Germinal center (tissue), 1 donor: ENCODE measurements around the gene CPLX3.
A peak's percentile ranks its signal among the peaks of the same experiment; 100 is the strongest.

Source experiments
- DNase-seq: peaks from one replicate; pipeline ENCODE4 v3.0.0; 2012; ENCODE audit warnings: mixed read lengths, low spot score

CPLX3 gene

GRCh38 chr15:74802290-74802689 is 24.1 kb upstream of the CPLX3 start:
- DNase-seq: no peak

GRCh38 chr15:74802862-74803447 is 23.5 kb upstream of the CPLX3 start:
- DNase-seq: no peak

- no peak for DNase-seq
Observed at GRCh38 chr15:74804935-74805334, 21.5 kb upstream of the CPLX3 start.

- no peak for DNase-seq
Observed at GRCh38 chr15:74807282-74807681, 19.1 kb upstream of the CPLX3 start.

- DNase-seq: no peak
Observed at GRCh38 chr15:74808078-74808839, 18.2 kb upstream of the CPLX3 start.

- DNase-seq: no peak
Observed at GRCh38 chr15:74808840-74809229, 17.6 kb upstream of the CPLX3 start.

- DNase-seq: no peak
Observed at GRCh38 chr15:74809242-74809641, 17.2 kb upstream of the CPLX3 start.

GRCh38 chr15:74809956-74810355 is 16.5 kb upstream of the CPLX3 start:
- no peak for DNase-seq

GRCh38 chr15:74812533-74812932 is 13.9 kb upstream of the CPLX3 start, which contains the start of gene LMAN1L:
LMAN1L (plus strand) TSS chr15:74812835; CDS start chr15:74812855, 20 bp downstream.
- no peak for DNase-seq

- no peak for DNase-seq
Observed at GRCh38 chr15:74815121-74815934, 11.1 kb upstream of the CPLX3 start.

GRCh38 chr15:74815961-74816360 is 10.5 kb upstream of the CPLX3 start:
- no peak for DNase-seq

- DNase-seq: no peak
Observed at GRCh38 chr15:74816624-74817369, 9.6 kb upstream of the CPLX3 start.

- DNase-seq: no peak
Observed at GRCh38 chr15:74817370-74817737, 9.1 kb upstream of the CPLX3 start.

GRCh38 chr15:74820056-74820455 is 6.4 kb upstream of the CPLX3 start:
- DNase-seq: no peak

- peak; percentile 90 for DNase-seq
Observed at GRCh38 chr15:74821091-74821789, 5.2 kb upstream of the CPLX3 start.

- DNase-seq: no peak
Observed at GRCh38 chr15:74821790-74822158, 4.7 kb upstream of the CPLX3 start.

GRCh38 chr15:74822233-74822632 is 4.2 kb upstream of the CPLX3 start:
- no peak for DNase-seq

- no peak for DNase-seq
Observed at GRCh38 chr15:74823324-74823723, 3.1 kb upstream of the CPLX3 start.

- no peak for DNase-seq
Observed at GRCh38 chr15:74824976-74825375, 1.5 kb upstream of the CPLX3 start.

GRCh38 chr15:74825866-74826265 is 561 bp upstream of the CPLX3 start:
- no peak for DNase-seq

- no peak for DNase-seq
Observed at GRCh38 chr15:74826921-74827320, 494 bp downstream of the CPLX3 start.

GRCh38 chr15:74827614-74828013 is 1.2 kb downstream of the CPLX3 start:
- no peak for DNase-seq
